Measurements from ENCODE around the gene MAPK7. TPM values are rescaled to one million over a fixed set of nuclear protein-coding genes. Genes with fewer than 3 reads are reported as not detected.
A peak's percentile ranks its signal among the peaks of the same experiment; 100 is the strongest.

MAPK7 gene
- total and polyA plus RNA-seq, 2 of the 8 experiments (the other 6 are each of a cell fraction or from before 2014, with no cell fraction given) = 15.2 to 28.1 TPM

DNA sequence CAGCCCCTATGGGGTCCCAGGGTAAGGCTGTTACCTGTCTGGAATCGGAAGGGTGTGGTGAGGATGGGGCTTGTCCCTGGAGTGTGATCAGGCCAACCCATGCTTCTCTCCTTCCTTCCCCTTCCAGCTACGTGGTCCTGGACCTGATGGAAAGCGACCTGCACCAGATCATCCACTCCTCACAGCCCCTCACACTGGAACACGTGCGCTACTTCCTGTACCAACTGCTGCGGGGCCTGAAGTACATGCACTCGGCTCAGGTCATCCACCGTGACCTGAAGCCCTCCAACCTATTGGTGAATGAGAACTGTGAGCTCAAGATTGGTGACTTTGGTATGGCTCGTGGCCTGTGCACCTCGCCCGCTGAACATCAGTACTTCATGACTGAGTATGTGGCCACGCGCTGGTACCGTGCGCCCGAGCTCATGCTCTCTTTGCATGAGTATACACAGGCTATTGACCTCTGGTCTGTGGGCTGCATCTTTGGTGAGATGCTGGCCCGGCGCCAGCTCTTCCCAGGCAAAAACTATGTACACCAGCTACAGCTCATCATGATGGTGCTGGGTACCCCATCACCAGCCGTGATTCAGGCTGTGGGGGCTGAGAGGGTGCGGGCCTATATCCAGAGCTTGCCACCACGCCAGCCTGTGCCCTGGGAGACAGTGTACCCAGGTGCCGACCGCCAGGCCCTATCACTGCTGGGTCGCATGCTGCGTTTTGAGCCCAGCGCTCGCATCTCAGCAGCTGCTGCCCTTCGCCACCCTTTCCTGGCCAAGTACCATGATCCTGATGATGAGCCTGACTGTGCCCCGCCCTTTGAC lies 2.4 kb downstream of the MAPK7 start:
- H3K79me2 ChIP-seq (ENCODE audit: control insufficient read depth in 1 of 2, insufficient read depth in 2 of 2, low read length in 2 of 2) = peaks cover 0 to 30% of the 10 kb centered on the region in 2 experiments; a peak in 2 of 4 replicates
- H4K20me1 ChIP-seq (replicated peaks in 1 of 2; ENCODE audit: control insufficient read depth in 1 of 2, insufficient read depth in 2 of 2, low read length in 2 of 2) = peaks cover 3 to 27% of the 10 kb centered on the region in 2 experiments
- no peak overlapping the region for H3K56ac ChIP-seq (replicated peaks; ENCODE audit: insufficient read length, low read depth, low read length)
- no peak overlapping the region for H2BK120ac ChIP-seq (replicated peaks; ENCODE audit: low read depth, low read length)
- no peak overlapping the region for H2BK5ac ChIP-seq (ENCODE audit: low read depth, low read length)
- H3K79me1 ChIP-seq (ENCODE audit: low read depth, low read length) = peaks cover 13% of the 10 kb centered on the region
- H3K23me2 ChIP-seq (ENCODE audit: low read depth, low read length) = peaks cover 8% of the 10 kb centered on the region; the same call in 1 of the 2 replicates
- POLR2A ChIA-PET (ENCODE audit: partially characterized antibody) = interaction anchor here (0.6 to 3.8 kb wide), 4 partner anchors 9 to 836 kb away, joined by 4 to 17 read pairs (median 4); no protein-coding TSS in a partner anchor
- FAIRE-seq (no peak), DNase-seq (ENCODE audit: low read depth in 1 of 2, low spot score in 2 of 2) (no peak)
- no peak overlapping the region for H4K8ac ChIP-seq (ENCODE audit: extremely low read depth, insufficient read depth, low read length)
- H2BK12ac ChIP-seq (ENCODE audit: low read depth, low read length) = no peak overlapping the region
- H2AK5ac ChIP-seq (ENCODE audit: low read depth, low read length) = no peak overlapping the region
- H3K23ac ChIP-seq (ENCODE audit: insufficient read length) = no peak overlapping the region
- no peak overlapping the region for H2BK20ac ChIP-seq (ENCODE audit: low read length)
- no peak overlapping the region for H4K5ac ChIP-seq (ENCODE audit: insufficient read length, low read depth, low read length)
- CTCF ChIA-PET (ENCODE audit: partially characterized antibody) = interaction anchor here (1.0 to 2.0 kb wide), 5 partner anchors 15 to 133 kb away, joined by 3 to 7 read pairs (median 3); no protein-coding TSS in a partner anchor
- no peak overlapping the region for H3K4ac ChIP-seq (replicated peaks; ENCODE audit: insufficient read length, low read depth, low read length)
- H3K36me3 ChIP-seq (ENCODE audit: control insufficient read depth in 2 of 4, insufficient read depth in 4 of 4, low read length in 3 of 4) = peaks cover 33 to 61% (median 40%) of the 10 kb centered on the region in 4 experiments
- H3K18ac ChIP-seq (ENCODE audit: extremely low read depth, low read length) = no peak overlapping the region
- no peak overlapping the region for H4K91ac ChIP-seq (replicated peaks; ENCODE audit: insufficient read length, low read length)
- WGBS, 2 experiments (ENCODE audit: extremely low coverage in 1 of 2, insufficient coverage in 1 of 2, insufficient read length in 1 of 2, insufficient replicate concordance in 2 of 2, low coverage in 1 of 2, low lambda C conversion rate in 2 of 2, missing lambda C conversion rate in 1 of 2) = 96% methylated on average over 29 of the region's 29 CpGs; no CpG with 5 or more reads in 1 of the 2 experiments
- H3K9me3 ChIP-seq (ENCODE audit: insufficient read depth in 2 of 2, low read depth in 1 of 2, low read length in 1 of 2) = no peaks in the 10 kb centered on the region
- H3K27me3 ChIP-seq (replicated peaks in 1 of 4; ENCODE audit: control insufficient read depth in 3 of 4, extremely low read depth in 1 of 4, insufficient read depth in 3 of 4, low read length in 3 of 4) = no peaks in the 10 kb centered on the region
- peaks cover 0 to 9% (median 4%) of the 10 kb centered on the region in 4 experiments for H3K4me1 ChIP-seq (replicated peaks in 1 of 4; ENCODE audit: control insufficient read depth in 3 of 4, insufficient read depth in 4 of 4, low read length in 3 of 4)
- TF ChIP-seq RBBP5 (IDR thresholded peaks at IDR 0.05; ENCODE audit: borderline replicate concordance, low read depth, low read length) = no peak
- TF ChIP-seq RXRA (IDR thresholded peaks at IDR 0.05; ENCODE audit: insufficient read depth, low read depth, low read length) = no peak
- H3K4me3 ChIP-seq (ENCODE audit: extremely low read depth in 1 of 4, insufficient read depth in 2 of 4, low read depth in 3 of 4, low read length in 4 of 4) = no peak overlapping the region
- no peak overlapping the region for H3K14ac ChIP-seq (ENCODE audit: insufficient read length)
- H2BK15ac ChIP-seq (ENCODE audit: low read length) = no peak overlapping the region
- no peak overlapping the region for H3K4me2 ChIP-seq (ENCODE audit: insufficient read depth in 1 of 2, low read depth in 2 of 2, low read length in 2 of 2)
- no peak overlapping the region for H2AFZ ChIP-seq (ENCODE audit: low read length)
- H3K9ac ChIP-seq (replicated peaks in 1 of 4; ENCODE audit: extremely low read depth in 1 of 4, low read depth in 3 of 4, low read length in 3 of 4) = no peak overlapping the region
- peak overlapping the region; percentile 33; the same call in 1 of the 2 replicates for H3K27ac ChIP-seq (ENCODE audit: low read depth, low read length)

All from H1 (cell line).